GM12878 (cell line): ENCODE data around the gene APOL4. TPM values are rescaled to one million over a fixed set of nuclear protein-coding genes. Genes with fewer than 3 reads are reported as not detected.

ENCODE experiments used
- BHLHE40 ChIP-seq, 2 experiments: fragments of 450-650 bp in 1 of 2; IDR thresholded peaks; 2 replicates each; pipeline ENCODE4 v1.6.1; 2011 to 2017; ENCODE audit warnings: low read depth in 2 of 2, borderline replicate concordance in 1 of 2, improper control_type of control experiment in 1 of 2, low read length in 1 of 2, mild to moderate bottlenecking in 1 of 2
- NBN ChIP-seq: fragments of 450-650 bp; IDR thresholded peaks from 2 replicates; pipeline ENCODE4 v1.6.1; 2016
- RUNX3 ChIP-seq: IDR thresholded peaks from 2 replicates; pipeline ENCODE4 v1.6.1; 2012; ENCODE audit warnings: low read length, inconsistent platforms
- SMARCA5 ChIP-seq: fragments of 450-650 bp; IDR thresholded peaks from 2 replicates; pipeline ENCODE4 v1.6.1; 2017; ENCODE audit warnings: mild to moderate bottlenecking
- ZBTB40 ChIP-seq: fragments of 450-650 bp; IDR thresholded peaks from 2 replicates; pipeline ENCODE4 v1.6.1; 2016; ENCODE audit warnings: mild to moderate bottlenecking, moderate library complexity, borderline replicate concordance
- polyA plus RNA-seq, 11 experiments: library from polyadenylated mRNA; depleted of rRNA in 4 of 11; unstranded in 6 of 11; stranded (reverse) in 5 of 11; fragments of >200 nt; fragmentation: Nextera tagmentation in 4 of 11; fragmentation: Illumina TruSeq in 1 of 11; extraction: Ambion mirVana in 4 of 11; extraction: Trizol in 1 of 11; gene quantifications; 1 replicate in 1 of 11; 2 replicates in 10 of 11; pipeline versions ENCODE4 v1.2.1 to v1.2.3, GENCODE V29; 2011 to 2016; ENCODE audit warnings: inconsistent platforms in 2 of 11, missing spikeins in 2 of 11, low read depth in 1 of 11
- total RNA-seq, 4 experiments: library from RNA; depleted of rRNA in 3 of 4; stranded (reverse); fragments of >200 nt in 3 of 4; fragmentation: Illumina TruSeq in 1 of 4; extraction: Trizol in 1 of 4; gene quantifications; 2 replicates each; pipeline versions ENCODE4 v1.2.1 to v1.2.3, GENCODE V29; 2013 to 2021
- TF ChIP-seq, protein P1 (sequence below): fragments of 450-650 bp; IDR thresholded peaks from 2 replicates; pipeline ENCODE4 v1.6.1; 2016; ENCODE audit warnings: mild to moderate bottlenecking
- TF ChIP-seq, protein P2 (sequence below): fragments of 450-650 bp; IDR thresholded peaks from 2 replicates; pipeline ENCODE4 v1.6.1; 2016; ENCODE audit warnings: mild to moderate bottlenecking

APOL4 gene
- total and polyA plus RNA-seq, 10 of the 15 experiments (the other 5 are each of a cell fraction or from before 2014, with no cell fraction given): 0.03 to 0.24 (median 0.19) TPM; not detected in 7

- TF ChIP-seq ZBTB40: 0 out of 2 replicates have a peak, but pooled peaks have one; percentile 25
- peak in 1 of 2 experiments; percentile 45; a peak in 1 of 4 replicates for TF ChIP-seq BHLHE40 (IDR thresholded peaks at IDR 0.05; ENCODE audit: borderline replicate concordance in 1 of 2, low read depth in 2 of 2, low read length in 1 of 2)
- peak; percentile 77; the same call in 1 of the 2 replicates for TF ChIP-seq NBN
- TF ChIP-seq, protein P1, sequence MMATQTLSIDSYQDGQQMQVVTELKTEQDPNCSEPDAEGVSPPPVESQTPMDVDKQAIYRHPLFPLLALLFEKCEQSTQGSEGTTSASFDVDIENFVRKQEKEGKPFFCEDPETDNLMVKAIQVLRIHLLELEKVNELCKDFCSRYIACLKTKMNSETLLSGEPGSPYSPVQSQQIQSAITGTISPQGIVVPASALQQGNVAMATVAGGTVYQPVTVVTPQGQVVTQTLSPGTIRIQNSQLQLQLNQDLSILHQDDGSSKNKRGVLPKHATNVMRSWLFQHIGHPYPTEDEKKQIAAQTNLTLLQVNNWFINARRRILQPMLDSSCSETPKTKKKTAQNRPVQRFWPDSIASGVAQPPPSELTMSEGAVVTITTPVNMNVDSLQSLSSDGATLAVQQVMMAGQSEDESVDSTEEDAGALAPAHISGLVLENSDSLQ: peak; percentile 61
- peak; percentile 21; the same call in 1 of the 2 replicates for TF ChIP-seq SMARCA5
- TF ChIP-seq, protein P2, sequence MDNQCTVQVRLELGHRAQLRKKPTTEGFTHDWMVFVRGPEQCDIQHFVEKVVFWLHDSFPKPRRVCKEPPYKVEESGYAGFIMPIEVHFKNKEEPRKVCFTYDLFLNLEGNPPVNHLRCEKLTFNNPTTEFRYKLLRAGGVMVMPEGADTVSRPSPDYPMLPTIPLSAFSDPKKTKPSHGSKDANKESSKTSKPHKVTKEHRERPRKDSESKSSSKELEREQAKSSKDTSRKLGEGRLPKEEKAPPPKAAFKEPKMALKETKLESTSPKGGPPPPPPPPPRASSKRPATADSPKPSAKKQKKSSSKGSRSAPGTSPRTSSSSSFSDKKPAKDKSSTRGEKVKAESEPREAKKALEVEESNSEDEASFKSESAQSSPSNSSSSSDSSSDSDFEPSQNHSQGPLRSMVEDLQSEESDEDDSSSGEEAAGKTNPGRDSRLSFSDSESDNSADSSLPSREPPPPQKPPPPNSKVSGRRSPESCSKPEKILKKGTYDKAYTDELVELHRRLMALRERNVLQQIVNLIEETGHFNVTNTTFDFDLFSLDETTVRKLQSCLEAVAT: peak; percentile 97
- 0 out of 2 replicates have a peak, but pooled peaks have one; percentile 3 for TF ChIP-seq RUNX3
Observed at GRCh38 chr22:36250292-36250960, 48.8 kb upstream of the APOL4 start (continued).
